HCT116 (cell line): ENCODE data around the gene AGK. TPM values are rescaled to one million over a fixed set of nuclear protein-coding genes. Genes with fewer than 3 reads are reported as not detected.

Experiments used
- ATAC-seq: fragments of 200-7000 bp; cut with Tn5 transposase; 2 replicates; pipeline ENCODE4 v1.9.1; 2020; ENCODE audit warnings: mild to moderate bottlenecking, moderate library complexity
- BruUV-seq: library from RNA; stranded (reverse); fragments of 400-500 nt; replicated peaks from 2 replicates; lab custom pipeline; 2021; lab: Mats Ljungman, UMichigan
- CTCF ChIA-PET: fragments of 300-600 bp; sonication (Branson Sonifier 250); formaldehyde crosslinking; loops from one replicate; lab custom pipeline; 2021; ENCODE audit warnings: antibody characterized with exemption; lab: Charles Lee
- POLR2A ChIA-PET: fragments of 300-600, 350-600 bp; sonication (Branson Sonifier 250); formaldehyde crosslinking; loops from one replicate; lab custom pipeline; 2021; ENCODE audit warnings: antibody characterized with exemption; lab: Charles Lee
- RAD21 ChIA-PET, 2 experiments: fragments of 300-600 bp; sonication (Branson Sonifier 250); formaldehyde crosslinking; loops; one replicate each; lab custom pipeline; 2023; ENCODE audit warnings: low total read pairs in 2 of 2; ENCODE audit not compliant: uncharacterized antibody in 2 of 2, unreplicated experiment in 2 of 2, low non-redundant PET in 1 of 2; lab: Charles Lee
- DNase-seq: peaks from one replicate; pipeline ENCODE4 v3.0.0-alpha.2; 2010; ENCODE audit warnings: low read depth, low spot score
- H2AFZ ChIP-seq: fragments of 200-600 bp; shearing (Covaris generic), sonication (generic); 2 replicates; pipeline ENCODE4 v1.6.1; 2017; ENCODE audit warnings: low read depth, mixed run types, mixed read lengths, antibody characterized with exemption, low read length; ENCODE audit not compliant: poor library complexity, severe bottlenecking
- H3K27ac ChIP-seq: 2 replicates; pipeline ENCODE4 v1.5.1; 2012; ENCODE audit warnings: low read depth, low read length
- H3K27me3 ChIP-seq: fragments of 200-600 bp; sonication (generic); 2 replicates; pipeline ENCODE4 v1.6.1; 2016; ENCODE audit warnings: mixed run types, low read length, mixed read lengths; ENCODE audit not compliant: insufficient read depth
- H3K36me3 ChIP-seq, 2 experiments: fragments of 200-500 bp in 1 of 2; fragments of 200-600 bp in 1 of 2; sonication (Bioruptor generic) in 1 of 2; sonication (generic) in 1 of 2; 2 replicates each; pipeline versions ENCODE4 v1.5.1 to v1.6.1; 2014 to 2016; ENCODE audit warnings: low read length in 2 of 2, inconsistent platforms in 1 of 2, mixed read lengths in 1 of 2, mixed run types in 1 of 2; ENCODE audit not compliant: insufficient read depth in 2 of 2, control insufficient read depth in 1 of 2
- H3K4me1 ChIP-seq, 2 experiments: fragments of 200-600 bp in 1 of 2; sonication (generic) in 1 of 2; 2 replicates each; pipeline versions ENCODE4 v1.5.1 to v1.6.1; 2012 to 2017; ENCODE audit warnings: low read length in 2 of 2, inconsistent platforms in 1 of 2, mild to moderate bottlenecking in 1 of 2, mixed read lengths in 1 of 2, mixed run types in 1 of 2, moderate library complexity in 1 of 2; ENCODE audit not compliant: insufficient read depth in 2 of 2, control insufficient read depth in 1 of 2
- H3K4me2 ChIP-seq: fragments of 200-600 bp; sonication (generic); 2 replicates; pipeline ENCODE4 v1.6.1; 2017; ENCODE audit warnings: mixed run types, low read length, mixed read lengths
- H3K4me3 ChIP-seq, 2 experiments: fragments of 200-600 bp in 1 of 2; sonication (generic) in 1 of 2; replicated peaks in 1 of 2; 2 replicates each; pipeline ENCODE4 v1.5.1; 2011 to 2016; ENCODE audit warnings: low read length in 2 of 2, control low read depth in 1 of 2, low read depth in 1 of 2, mild to moderate bottlenecking in 1 of 2, mixed read lengths in 1 of 2, mixed run types in 1 of 2
- H3K79me2 ChIP-seq: fragments of 200-600 bp; sonication (generic); 2 replicates; pipeline ENCODE4 v1.6.1; 2017; ENCODE audit warnings: mild to moderate bottlenecking, mixed run types, low read length, moderate library complexity, mixed read lengths; ENCODE audit not compliant: insufficient read depth
- H3K9ac ChIP-seq: fragments of 200-600 bp; sonication (generic); 2 replicates; pipeline ENCODE4 v1.6.1; 2016; ENCODE audit warnings: low read length, mixed read lengths
- H3K9me2 ChIP-seq: fragments of 200-600 bp; sonication (generic), shearing (Covaris generic); 2 replicates; pipeline ENCODE4 v1.6.1; 2017; ENCODE audit warnings: mixed run types, mild to moderate bottlenecking, moderate library complexity; ENCODE audit not compliant: insufficient read depth
- H3K9me3 ChIP-seq, 2 experiments: fragments of 200-500 bp in 1 of 2; fragments of 200-600 bp in 1 of 2; sonication (Bioruptor generic) in 1 of 2; sonication (generic) in 1 of 2; 2 replicates each; pipeline ENCODE4 v1.6.1; 2014 to 2017; ENCODE audit warnings: low read length in 2 of 2, mixed read lengths in 2 of 2, inconsistent platforms in 1 of 2, low read depth in 1 of 2, mild to moderate bottlenecking in 1 of 2, mixed run types in 1 of 2, moderate library complexity in 1 of 2; ENCODE audit not compliant: control insufficient read depth in 1 of 2, insufficient read depth in 1 of 2
- H4K20me1 ChIP-seq: fragments of 200-600 bp; sonication (generic), shearing (Covaris generic); 2 replicates; pipeline ENCODE4 v1.6.1; 2017; ENCODE audit warnings: mixed run types, mild to moderate bottlenecking, moderate library complexity; ENCODE audit not compliant: insufficient read depth
- CBX3 ChIP-seq: IDR thresholded peaks from 2 replicates; pipeline ENCODE4 v1.6.1; 2012; ENCODE audit warnings: low read depth
- CEBPB ChIP-seq: IDR thresholded peaks from 2 replicates; pipeline ENCODE4 v1.6.1; 2012; ENCODE audit warnings: low read depth
- EGR1 ChIP-seq: IDR thresholded peaks from 2 replicates; pipeline ENCODE4 v1.6.1; 2012; ENCODE audit warnings: low read depth
- ELF1 ChIP-seq: IDR thresholded peaks from 2 replicates; pipeline ENCODE4 v1.6.1; 2012; ENCODE audit warnings: low read depth, borderline replicate concordance
- EZH2phosphoT487 ChIP-seq: fragments of 200-600 bp; IDR thresholded peaks from 2 replicates; pipeline ENCODE4 v1.6.1; 2018; ENCODE audit warnings: antibody characterized with exemption, borderline replicate concordance
- FOSL1 ChIP-seq: IDR thresholded peaks from 2 replicates; pipeline ENCODE4 v1.6.1; 2012; ENCODE audit warnings: low read depth
- JUND ChIP-seq: IDR thresholded peaks from 2 replicates; pipeline ENCODE4 v1.6.1; 2012
- MAX ChIP-seq: IDR thresholded peaks from 2 replicates; pipeline ENCODE4 v1.6.1; 2012
- POLR2AphosphoS5 ChIP-seq: IDR thresholded peaks from 2 replicates; pipeline ENCODE4 v1.6.1; 2011; ENCODE audit warnings: mild to moderate bottlenecking, low read depth, low read length, moderate library complexity
- RAD21 ChIP-seq: IDR thresholded peaks from 2 replicates; pipeline ENCODE4 v1.6.1; 2012; ENCODE audit warnings: low read depth, mild to moderate bottlenecking
- SIN3A ChIP-seq: IDR thresholded peaks from 2 replicates; pipeline ENCODE4 v1.6.1; 2012; ENCODE audit warnings: low read depth
- SP1 ChIP-seq: IDR thresholded peaks from 2 replicates; pipeline ENCODE4 v1.6.1; 2012; ENCODE audit warnings: low read depth
- SRF ChIP-seq: IDR thresholded peaks from 2 replicates; pipeline ENCODE4 v1.6.1; 2012; ENCODE audit warnings: low read depth
- YY1 ChIP-seq: IDR thresholded peaks from 2 replicates; pipeline ENCODE4 v1.6.1; 2011; ENCODE audit warnings: low read length, low read depth, moderate library complexity, mild to moderate bottlenecking; ENCODE audit not compliant: insufficient replicate concordance; ENCODE audit errors: extremely low read depth
- ZFX ChIP-seq: fragments of 450-650 bp; IDR thresholded peaks from 2 replicates; pipeline ENCODE4 v1.6.1; 2017
- intact Hi-C: fragments of 100-400 bp; cut with micrococcal nuclease; formaldehyde crosslinking; loops from 2 replicates; pipeline ENCODE4 v1.10.0; 2022
- total RNA-seq: library from RNA; stranded (reverse); gene quantifications from one replicate; pipeline ENCODE4 v1.2.1, GENCODE V29; 2021; ENCODE audit not compliant: unreplicated experiment
- TF ChIP-seq, protein P1 (sequence below), 3 experiments: fragments of 200-600 bp in 1 of 3; sonication (generic) in 1 of 3; IDR thresholded peaks in 2 of 3; conservative IDR thresholded peaks in 1 of 3; 2 replicates each; pipeline ENCODE4 v1.5.1; 2012 to 2017; ENCODE audit warnings: low read depth in 2 of 3, low read length in 2 of 3, antibody characterized with exemption in 1 of 3, borderline replicate concordance in 1 of 3, control low read depth in 1 of 3, mild to moderate bottlenecking in 1 of 3, mixed read lengths in 1 of 3, mixed run types in 1 of 3, moderate library complexity in 1 of 3; ENCODE audit not compliant: insufficient read depth in 1 of 3
- TF ChIP-seq, protein P2 (sequence below): IDR thresholded peaks from 2 replicates; pipeline ENCODE4 v1.6.1; 2012; ENCODE audit warnings: low read depth
- TF ChIP-seq, protein P3 (sequence below): IDR thresholded peaks from 2 replicates; pipeline ENCODE4 v1.6.1; 2012

Gene AGK
- total RNA-seq, 1 experiment from 2014 or later = 36.3 TPM

DNA sequence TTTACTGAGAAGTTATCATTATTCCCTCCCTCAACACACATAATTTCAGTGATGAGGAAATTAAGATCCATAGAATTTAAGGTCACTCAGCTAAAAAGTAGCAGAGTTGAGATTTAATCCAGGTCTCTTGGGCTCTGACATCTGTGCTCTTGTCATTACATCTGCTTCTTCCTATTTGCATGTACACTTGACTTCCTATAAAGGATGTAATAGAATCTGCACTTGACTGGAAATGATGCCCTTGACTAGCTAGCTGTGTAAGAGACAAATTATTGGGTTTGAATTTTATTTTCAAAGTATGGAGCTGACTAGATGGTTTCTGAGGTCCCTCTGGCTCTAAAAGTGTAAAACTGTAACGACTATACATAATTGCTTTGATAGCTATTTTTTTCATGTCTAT, 59.5 kb downstream of the AGK start:
- H3K27me3 ChIP-seq = no peaks in the 10 kb centered on the region
- BruUV-seq = no TSS peak

More for the DNA sequence above, 59.5 kb downstream of the AGK start:
- H3K4me3 ChIP-seq = no peak overlapping the region
- H3K79me2 ChIP-seq = no peaks in the 10 kb centered on the region
- intact Hi-C loops = no loop called here
- no peaks in the 10 kb centered on the region for H3K9me3 ChIP-seq
- ChIA-PET RAD21 (no interaction called here), POLR2A (no interaction called here), CTCF (no interaction called here)
- no peak overlapping the region for H3K9ac ChIP-seq
- H4K20me1 ChIP-seq = no peaks in the 10 kb centered on the region
- H3K36me3 ChIP-seq = peaks cover 8 to 11% of the 10 kb centered on the region in 2 experiments; a peak in 3 of 4 replicates
- ATAC-seq = no peak
- no peak for DNase-seq
- no peaks in the 10 kb centered on the region for H3K4me1 ChIP-seq
- no peak for TF ChIP-seq ZFX
- no peak for TF ChIP-seq SP1
- TF ChIP-seq FOSL1 = no peak
- no peak for TF ChIP-seq POLR2AphosphoS5
- TF ChIP-seq YY1 = no peak
- TF ChIP-seq, protein P1, sequence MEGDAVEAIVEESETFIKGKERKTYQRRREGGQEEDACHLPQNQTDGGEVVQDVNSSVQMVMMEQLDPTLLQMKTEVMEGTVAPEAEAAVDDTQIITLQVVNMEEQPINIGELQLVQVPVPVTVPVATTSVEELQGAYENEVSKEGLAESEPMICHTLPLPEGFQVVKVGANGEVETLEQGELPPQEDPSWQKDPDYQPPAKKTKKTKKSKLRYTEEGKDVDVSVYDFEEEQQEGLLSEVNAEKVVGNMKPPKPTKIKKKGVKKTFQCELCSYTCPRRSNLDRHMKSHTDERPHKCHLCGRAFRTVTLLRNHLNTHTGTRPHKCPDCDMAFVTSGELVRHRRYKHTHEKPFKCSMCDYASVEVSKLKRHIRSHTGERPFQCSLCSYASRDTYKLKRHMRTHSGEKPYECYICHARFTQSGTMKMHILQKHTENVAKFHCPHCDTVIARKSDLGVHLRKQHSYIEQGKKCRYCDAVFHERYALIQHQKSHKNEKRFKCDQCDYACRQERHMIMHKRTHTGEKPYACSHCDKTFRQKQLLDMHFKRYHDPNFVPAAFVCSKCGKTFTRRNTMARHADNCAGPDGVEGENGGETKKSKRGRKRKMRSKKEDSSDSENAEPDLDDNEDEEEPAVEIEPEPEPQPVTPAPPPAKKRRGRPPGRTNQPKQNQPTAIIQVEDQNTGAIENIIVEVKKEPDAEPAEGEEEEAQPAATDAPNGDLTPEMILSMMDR (IDR thresholded peaks at IDR 0.05 in 2 of 3, conservative IDR thresholded peaks at IDR 0.05 in 1 of 3; ENCODE audit: borderline replicate concordance in 1 of 3, insufficient read depth in 1 of 3, low read depth in 2 of 3, low read length in 2 of 3) = no peak
- TF ChIP-seq CEBPB = no peak
- TF ChIP-seq, protein P2, sequence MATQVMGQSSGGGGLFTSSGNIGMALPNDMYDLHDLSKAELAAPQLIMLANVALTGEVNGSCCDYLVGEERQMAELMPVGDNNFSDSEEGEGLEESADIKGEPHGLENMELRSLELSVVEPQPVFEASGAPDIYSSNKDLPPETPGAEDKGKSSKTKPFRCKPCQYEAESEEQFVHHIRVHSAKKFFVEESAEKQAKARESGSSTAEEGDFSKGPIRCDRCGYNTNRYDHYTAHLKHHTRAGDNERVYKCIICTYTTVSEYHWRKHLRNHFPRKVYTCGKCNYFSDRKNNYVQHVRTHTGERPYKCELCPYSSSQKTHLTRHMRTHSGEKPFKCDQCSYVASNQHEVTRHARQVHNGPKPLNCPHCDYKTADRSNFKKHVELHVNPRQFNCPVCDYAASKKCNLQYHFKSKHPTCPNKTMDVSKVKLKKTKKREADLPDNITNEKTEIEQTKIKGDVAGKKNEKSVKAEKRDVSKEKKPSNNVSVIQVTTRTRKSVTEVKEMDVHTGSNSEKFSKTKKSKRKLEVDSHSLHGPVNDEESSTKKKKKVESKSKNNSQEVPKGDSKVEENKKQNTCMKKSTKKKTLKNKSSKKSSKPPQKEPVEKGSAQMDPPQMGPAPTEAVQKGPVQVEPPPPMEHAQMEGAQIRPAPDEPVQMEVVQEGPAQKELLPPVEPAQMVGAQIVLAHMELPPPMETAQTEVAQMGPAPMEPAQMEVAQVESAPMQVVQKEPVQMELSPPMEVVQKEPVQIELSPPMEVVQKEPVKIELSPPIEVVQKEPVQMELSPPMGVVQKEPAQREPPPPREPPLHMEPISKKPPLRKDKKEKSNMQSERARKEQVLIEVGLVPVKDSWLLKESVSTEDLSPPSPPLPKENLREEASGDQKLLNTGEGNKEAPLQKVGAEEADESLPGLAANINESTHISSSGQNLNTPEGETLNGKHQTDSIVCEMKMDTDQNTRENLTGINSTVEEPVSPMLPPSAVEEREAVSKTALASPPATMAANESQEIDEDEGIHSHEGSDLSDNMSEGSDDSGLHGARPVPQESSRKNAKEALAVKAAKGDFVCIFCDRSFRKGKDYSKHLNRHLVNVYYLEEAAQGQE = no peak
- TF ChIP-seq, protein P3, sequence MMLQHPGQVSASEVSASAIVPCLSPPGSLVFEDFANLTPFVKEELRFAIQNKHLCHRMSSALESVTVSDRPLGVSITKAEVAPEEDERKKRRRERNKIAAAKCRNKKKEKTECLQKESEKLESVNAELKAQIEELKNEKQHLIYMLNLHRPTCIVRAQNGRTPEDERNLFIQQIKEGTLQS = no peak
- no peak for TF ChIP-seq RAD21
- no peak for TF ChIP-seq CBX3
- TF ChIP-seq EGR1 = no peak
- TF ChIP-seq EZH2phosphoT487 = no peak
- no peak for TF ChIP-seq SRF
- no peak for TF ChIP-seq JUND
- TF ChIP-seq ELF1 = no peak
- TF ChIP-seq MAX = no peak
- no peak for TF ChIP-seq SIN3A
- H3K9me2 ChIP-seq = no peaks in the 10 kb centered on the region
- H3K4me2 ChIP-seq = no peak overlapping the region
- H2AFZ ChIP-seq = no peak overlapping the region
- H3K27ac ChIP-seq = no peak overlapping the region
